GM23338 (cell line): ENCODE results near the gene TIMM50. TPM values are rescaled to one million over a fixed set of nuclear protein-coding genes. Genes with fewer than 3 reads are reported as not detected.

Source experiments
- ATAC-seq: fragments of 200-7000 bp; cut with Tn5 transposase; 3 replicates; pipeline ENCODE4 v1.9.1; 2020
- DNase-seq: peaks from one replicate; pipeline ENCODE4 v3.0.0-alpha.2; 2015; ENCODE audit warnings: low spot score
- H2AFZ ChIP-seq: fragments of 200-600 bp; sonication (generic); 2 replicates; pipeline ENCODE4 v1.8.0; 2016; ENCODE audit warnings: antibody characterized with exemption, mild to moderate bottlenecking, moderate library complexity
- H3F3A ChIP-seq: fragments of 200-600 bp; sonication (generic); replicated peaks from 2 replicates; pipeline ENCODE4 v1.8.0; 2017; ENCODE audit warnings: antibody characterized with exemption, mixed run types, low read depth
- H3K27ac ChIP-seq: fragments of 200-600 bp; sonication (generic); 2 replicates; pipeline ENCODE4 v1.6.1; 2016; ENCODE audit warnings: low read depth
- H3K27me3 ChIP-seq: fragments of 200-600 bp; sonication (generic); 2 replicates; pipeline ENCODE4 v1.8.0; 2016; ENCODE audit warnings: mild to moderate bottlenecking, mixed run types, moderate library complexity; ENCODE audit not compliant: insufficient read depth
- H3K36me3 ChIP-seq: fragments of 200-600 bp; sonication (generic); 2 replicates; pipeline ENCODE4 v1.8.0; 2016; ENCODE audit warnings: mild to moderate bottlenecking; ENCODE audit not compliant: insufficient read depth
- H3K4me1 ChIP-seq: fragments of 200-600 bp; sonication (generic); 2 replicates; pipeline ENCODE4 v1.8.0; 2016; ENCODE audit warnings: mild to moderate bottlenecking, moderate library complexity; ENCODE audit not compliant: insufficient read depth
- H3K4me2 ChIP-seq: fragments of 200-600 bp; sonication (generic); 2 replicates; pipeline ENCODE4 v1.7.1; 2017; ENCODE audit warnings: mixed run types
- H3K4me3 ChIP-seq: fragments of 200-600 bp; sonication (generic); 2 replicates; pipeline ENCODE4 v1.6.1; 2016; ENCODE audit warnings: mixed run types
- H3K79me2 ChIP-seq: fragments of 200-600 bp; sonication (generic); replicated peaks from 2 replicates; pipeline ENCODE4 v1.8.0; 2017; ENCODE audit warnings: mild to moderate bottlenecking; ENCODE audit not compliant: insufficient read depth
- H3K9me2 ChIP-seq: fragments of 200-600 bp; sonication (generic); 2 replicates; pipeline ENCODE4 v1.8.0; 2017; ENCODE audit not compliant: insufficient read depth
- H4K20me1 ChIP-seq: fragments of 200-600 bp; sonication (generic); replicated peaks from 2 replicates; pipeline ENCODE4 v1.8.0; 2017; ENCODE audit warnings: mild to moderate bottlenecking; ENCODE audit not compliant: insufficient read depth
- H3K27ac Mint-ChIP-seq: 2 replicates; pipeline ENCODE4 v1.8.0; 2020; ENCODE audit warnings: inconsistent platforms, mild to moderate bottlenecking, moderate library complexity, mixed read lengths
- H3K27me3 Mint-ChIP-seq: 3 replicates; pipeline ENCODE4 v1.8.0; 2022; ENCODE audit warnings: low read depth, mild to moderate bottlenecking, moderate library complexity, mixed read lengths, inconsistent platforms; ENCODE audit not compliant: insufficient read depth, poor library complexity
- H3K36me3 Mint-ChIP-seq: 3 replicates; pipeline ENCODE4 v1.8.0; 2021; ENCODE audit warnings: low read depth, mild to moderate bottlenecking, inconsistent platforms, moderate library complexity, mixed read lengths
- H3K4me1 Mint-ChIP-seq: 3 replicates; pipeline ENCODE4 v1.8.0; 2020; ENCODE audit warnings: mild to moderate bottlenecking, inconsistent platforms, mixed read lengths
- H3K4me3 Mint-ChIP-seq: 3 replicates; pipeline ENCODE4 v1.8.0; 2021; ENCODE audit warnings: moderate library complexity, mild to moderate bottlenecking, inconsistent platforms, mixed read lengths
- H3K9me3 Mint-ChIP-seq: 3 replicates; pipeline ENCODE4 v1.8.0; 2020; ENCODE audit warnings: moderate library complexity, mild to moderate bottlenecking, inconsistent platforms, mixed read lengths
- CREB1 ChIP-seq: fragments of 250-450 bp; sonication (Bioruptor Pico); IDR thresholded peaks from 2 replicates; pipeline ENCODE4 v1.5.0; 2020; ENCODE audit warnings: low read depth, mild to moderate bottlenecking, moderate library complexity
- EZH2 ChIP-seq: fragments of 200-600 bp; sonication (generic); IDR thresholded peaks from one replicate; pipeline ENCODE4 v1.8.0; 2017; ENCODE audit warnings: antibody characterized with exemption, mild to moderate bottlenecking, low read depth; ENCODE audit not compliant: unreplicated experiment
- EZH2phosphoT487 ChIP-seq: fragments of 200-600 bp; sonication (generic); IDR thresholded peaks from one replicate; pipeline ENCODE4 v1.8.1; 2018; ENCODE audit warnings: antibody characterized with exemption; ENCODE audit not compliant: unreplicated experiment
- NANOG ChIP-seq: IDR thresholded peaks from 2 replicates; pipeline ENCODE4 v1.6.1; 2016; ENCODE audit warnings: antibody characterized with exemption, borderline replicate concordance
- POLR2AphosphoS5 ChIP-seq: IDR thresholded peaks from 2 replicates; pipeline ENCODE4 v1.6.1; 2016; ENCODE audit warnings: antibody characterized with exemption, low read depth
- STAT1 ChIP-seq: IDR thresholded peaks from one replicate; pipeline ENCODE4 v1.6.1; 2016; ENCODE audit warnings: antibody characterized with exemption; ENCODE audit not compliant: unreplicated experiment
- ZNF114 ChIP-seq: fragments of 250-450 bp; sonication (Bioruptor Pico); IDR thresholded peaks from 2 replicates; pipeline ENCODE4 v1.5.0; 2020; ENCODE audit warnings: mild to moderate bottlenecking, moderate library complexity
- ZNF331 ChIP-seq: fragments of 250-450 bp; sonication (Bioruptor Pico); IDR thresholded peaks from 2 replicates; pipeline ENCODE4 v1.5.0; 2020; ENCODE audit warnings: low read depth, mild to moderate bottlenecking, moderate library complexity
- polyA plus RNA-seq: library from polyadenylated mRNA; unstranded; fragments of >200 nt; fragmentation: Nextera tagmentation; extraction: Ambion mirVana; gene quantifications from 2 replicates; pipeline ENCODE4 v1.2.1, GENCODE V29; 2016
- total RNA-seq: library from RNA; depleted of rRNA; stranded (reverse); fragments of >200 nt; shearing (Covaris generic); gene quantifications from 2 replicates; pipeline ENCODE4 v1.2.3, GENCODE V29; 2014
- TF ChIP-seq, protein P1 (sequence below): IDR thresholded peaks from 2 replicates; pipeline ENCODE4 v1.6.1; 2016; ENCODE audit warnings: antibody characterized with exemption
- TF ChIP-seq, protein P2 (sequence below): IDR thresholded peaks from one replicate; pipeline ENCODE4 v1.6.1; 2018; ENCODE audit warnings: antibody characterized with exemption; ENCODE audit not compliant: unreplicated experiment

TIMM50 gene
- total and polyA plus RNA-seq, 2 experiments from 2014 or later = 119 to 139 TPM

DNA sequence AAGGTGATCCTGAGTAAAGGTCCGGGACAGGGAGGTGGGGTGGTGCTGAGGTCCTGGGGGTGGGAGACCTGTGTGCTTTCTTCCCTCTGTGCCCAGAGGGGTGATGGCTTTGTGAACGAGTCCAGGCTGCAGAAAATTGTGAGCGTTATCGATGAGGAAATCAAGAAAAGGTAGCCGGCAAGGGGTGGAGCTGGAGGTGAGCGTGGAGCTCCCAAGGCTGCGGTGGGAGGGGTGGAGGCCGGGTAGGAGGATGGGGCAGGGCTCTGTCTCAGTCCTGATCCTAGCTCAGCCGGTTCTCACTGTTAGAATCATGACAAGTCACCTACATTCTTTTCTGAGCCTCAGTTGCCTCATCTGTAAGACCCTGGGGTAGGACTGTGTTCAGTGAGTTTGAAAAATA is 38.3 kb downstream of the TIMM50 start:
- H3K27ac Mint-ChIP-seq = peak overlapping the region; percentile 43
- H3K4me3 ChIP-seq = peak overlapping the region; percentile 30; the same call in 1 of the 2 replicates
- TF ChIP-seq CREB1 (CRISPR knock-in tag) = no peak
- TF ChIP-seq POLR2AphosphoS5 = no peak
- TF ChIP-seq ZNF114 (CRISPR knock-in tag) = no peak
- TF ChIP-seq ZNF331 (CRISPR knock-in tag) = no peak
- H3K27me3 Mint-ChIP-seq = peaks cover 21% of the 10 kb centered on the region
- peak overlapping the region; percentile 90 for H3K27ac ChIP-seq
- 0 out of 2 replicates have a peak, but pooled peaks cover 4% of the 10 kb centered on the region for H4K20me1 ChIP-seq
- peaks cover 16% of the 10 kb centered on the region for H3K79me2 ChIP-seq
- peak overlapping the region; percentile 65 for H3K4me2 ChIP-seq
- H3K4me1 ChIP-seq = peaks cover 15% of the 10 kb centered on the region; the same call in 1 of the 2 replicates
- H3K9me3 Mint-ChIP-seq = peaks cover 9% of the 10 kb centered on the region; the same call in 2 of the 3 replicates
- 0 out of 2 replicates have a peak, but pooled peaks cover 11% of the 10 kb centered on the region for H3F3A ChIP-seq
- H3K4me3 Mint-ChIP-seq = peak overlapping the region; percentile 63
- H3K36me3 ChIP-seq = no peaks in the 10 kb centered on the region; the same call in 1 of the 2 replicates
- H3K9me2 ChIP-seq = no peaks in the 10 kb centered on the region
- peaks cover 6% of the 10 kb centered on the region for H3K27me3 ChIP-seq
- ATAC-seq = no peak
- H3K4me1 Mint-ChIP-seq = peaks cover 25% of the 10 kb centered on the region
- DNase-seq = peak; percentile 36
- no peak overlapping the region for H2AFZ ChIP-seq
- peaks cover 31% of the 10 kb centered on the region for H3K36me3 Mint-ChIP-seq

DNA sequence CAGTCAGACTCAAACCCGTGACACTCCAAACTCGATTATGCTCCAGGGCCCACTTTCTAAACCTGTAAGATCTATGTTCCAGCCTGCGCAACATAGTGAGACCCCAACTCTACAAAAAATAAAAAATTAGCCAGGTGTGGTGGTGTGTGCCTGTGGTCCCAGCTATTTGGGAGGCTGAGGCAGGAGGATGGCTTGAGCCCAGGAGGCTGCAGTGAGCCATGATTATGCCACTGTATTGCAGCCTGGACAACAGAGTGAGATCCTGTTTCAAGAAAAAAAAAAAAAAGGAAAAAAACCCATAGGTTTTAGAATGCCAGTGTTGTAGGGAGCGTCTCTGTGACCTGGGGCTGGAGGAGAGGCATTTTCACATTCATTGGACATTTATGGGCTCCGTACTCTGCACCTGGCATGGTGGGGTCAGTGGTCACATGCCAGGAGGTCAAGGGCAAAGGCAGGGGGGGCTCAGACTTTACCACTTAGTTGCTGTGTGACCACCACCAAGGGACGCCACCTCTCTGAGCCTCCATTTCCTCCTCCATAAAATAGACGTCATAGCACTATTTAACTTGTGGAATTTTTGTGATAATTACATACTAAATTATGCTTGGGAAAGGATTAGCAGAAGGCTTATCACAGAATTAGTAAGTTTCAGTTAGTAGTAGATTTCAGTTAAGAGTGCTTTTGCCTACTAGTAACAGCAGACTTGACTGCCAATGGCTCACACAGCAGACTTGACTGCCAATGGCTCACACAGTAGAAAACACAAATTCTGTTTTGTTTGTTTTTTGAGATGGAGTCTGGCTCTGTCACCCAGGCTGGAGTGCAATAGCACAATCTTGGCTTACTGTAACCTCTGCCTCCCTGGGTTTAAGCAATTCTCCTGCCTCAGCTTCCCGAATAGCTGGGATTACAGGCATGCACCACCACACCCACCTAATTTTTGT is 40.2 kb downstream of the TIMM50 start:
- Histone ChIP-seq H4K20me1 (peaks cover 11% of the 10 kb centered on the region; the same call in 1 of the 2 replicates), H3K4me3 (no peak overlapping the region), H3K27ac (no peak overlapping the region), H2AFZ (no peak overlapping the region), H3K27me3 (no peaks in the 10 kb centered on the region), H3K4me1 (peaks cover 15% of the 10 kb centered on the region; the same call in 1 of the 2 replicates), H3K4me2 (no peak overlapping the region), H3K36me3 (no peaks in the 10 kb centered on the region; the same call in 1 of the 2 replicates), H3K79me2 (peaks cover 16% of the 10 kb centered on the region), H3F3A (0 out of 2 replicates have a peak, but pooled peaks cover 3% of the 10 kb centered on the region), H3K9me2 (no peaks in the 10 kb centered on the region)
- Mint-ChIP-seq H3K9me3 (peaks cover 9% of the 10 kb centered on the region), H3K27ac (no peak overlapping the region), H3K27me3 (peaks cover 15% of the 10 kb centered on the region), H3K4me1 (peaks cover 25% of the 10 kb centered on the region), H3K4me3 (no peak overlapping the region), H3K36me3 (peaks cover 42% of the 10 kb centered on the region)
- ATAC-seq = no peak
- DNase-seq = no peak
- TF ChIP-seq EZH2phosphoT487 = no peak
- no peak for TF ChIP-seq EZH2
- TF ChIP-seq, protein P1, sequence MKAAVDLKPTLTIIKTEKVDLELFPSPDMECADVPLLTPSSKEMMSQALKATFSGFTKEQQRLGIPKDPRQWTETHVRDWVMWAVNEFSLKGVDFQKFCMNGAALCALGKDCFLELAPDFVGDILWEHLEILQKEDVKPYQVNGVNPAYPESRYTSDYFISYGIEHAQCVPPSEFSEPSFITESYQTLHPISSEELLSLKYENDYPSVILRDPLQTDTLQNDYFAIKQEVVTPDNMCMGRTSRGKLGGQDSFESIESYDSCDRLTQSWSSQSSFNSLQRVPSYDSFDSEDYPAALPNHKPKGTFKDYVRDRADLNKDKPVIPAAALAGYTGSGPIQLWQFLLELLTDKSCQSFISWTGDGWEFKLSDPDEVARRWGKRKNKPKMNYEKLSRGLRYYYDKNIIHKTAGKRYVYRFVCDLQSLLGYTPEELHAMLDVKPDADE = no peak
- TF ChIP-seq, protein P2, sequence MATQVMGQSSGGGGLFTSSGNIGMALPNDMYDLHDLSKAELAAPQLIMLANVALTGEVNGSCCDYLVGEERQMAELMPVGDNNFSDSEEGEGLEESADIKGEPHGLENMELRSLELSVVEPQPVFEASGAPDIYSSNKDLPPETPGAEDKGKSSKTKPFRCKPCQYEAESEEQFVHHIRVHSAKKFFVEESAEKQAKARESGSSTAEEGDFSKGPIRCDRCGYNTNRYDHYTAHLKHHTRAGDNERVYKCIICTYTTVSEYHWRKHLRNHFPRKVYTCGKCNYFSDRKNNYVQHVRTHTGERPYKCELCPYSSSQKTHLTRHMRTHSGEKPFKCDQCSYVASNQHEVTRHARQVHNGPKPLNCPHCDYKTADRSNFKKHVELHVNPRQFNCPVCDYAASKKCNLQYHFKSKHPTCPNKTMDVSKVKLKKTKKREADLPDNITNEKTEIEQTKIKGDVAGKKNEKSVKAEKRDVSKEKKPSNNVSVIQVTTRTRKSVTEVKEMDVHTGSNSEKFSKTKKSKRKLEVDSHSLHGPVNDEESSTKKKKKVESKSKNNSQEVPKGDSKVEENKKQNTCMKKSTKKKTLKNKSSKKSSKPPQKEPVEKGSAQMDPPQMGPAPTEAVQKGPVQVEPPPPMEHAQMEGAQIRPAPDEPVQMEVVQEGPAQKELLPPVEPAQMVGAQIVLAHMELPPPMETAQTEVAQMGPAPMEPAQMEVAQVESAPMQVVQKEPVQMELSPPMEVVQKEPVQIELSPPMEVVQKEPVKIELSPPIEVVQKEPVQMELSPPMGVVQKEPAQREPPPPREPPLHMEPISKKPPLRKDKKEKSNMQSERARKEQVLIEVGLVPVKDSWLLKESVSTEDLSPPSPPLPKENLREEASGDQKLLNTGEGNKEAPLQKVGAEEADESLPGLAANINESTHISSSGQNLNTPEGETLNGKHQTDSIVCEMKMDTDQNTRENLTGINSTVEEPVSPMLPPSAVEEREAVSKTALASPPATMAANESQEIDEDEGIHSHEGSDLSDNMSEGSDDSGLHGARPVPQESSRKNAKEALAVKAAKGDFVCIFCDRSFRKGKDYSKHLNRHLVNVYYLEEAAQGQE = no peak
- TF ChIP-seq NANOG = no peak
- TF ChIP-seq STAT1 = no peak
